Measurements from ENCODE around the gene STAU1. TPM values are rescaled to one million over a fixed set of nuclear protein-coding genes. Genes with fewer than 3 reads are reported as not detected.
A peak's percentile ranks its signal among the peaks of the same experiment; 100 is the strongest.

The STAU1 gene
- total RNA-seq (2014; rRNA removed; shearing (Covaris generic)) (49.1 and 59.4 TPM in 2 replicates), polyA plus RNA-seq (2016; fragmentation: Nextera tagmentation; extraction: Ambion mirVana) (76.2 and 78.2 TPM in 2 replicates)

GRCh38 chr20:49187851-49188641 lies at the start of gene STAU1:
Gene STAU1 (minus strand): TSS chr20:49188334. CDS start chr20:49166201, 22,133 bp downstream.
- peaks cover 47% of the 10 kb centered on the region for H3K79me2 ChIP-seq (ENCODE audit: insufficient read depth)
- in situ Hi-C loops (cut with MboI) = no loop called here

GRCh38 chr20:49237531-49237930 lies 49.4 kb upstream of the STAU1 start:
- no peaks in the 10 kb centered on the region for H3K9me3 ChIP-seq (ENCODE audit: low read depth)
- H3K79me2 ChIP-seq (ENCODE audit: insufficient read depth) = no peaks in the 10 kb centered on the region
- DNase-seq = no peak
- in situ Hi-C loops (cut with MboI) = no loop called here
- no peak overlapping the region for H2AFZ ChIP-seq
- peaks cover 36% of the 10 kb centered on the region; the same call in 1 of the 2 replicates for H3K36me3 ChIP-seq (ENCODE audit: low read depth)
- no peak overlapping the region for H3K4me3 ChIP-seq
- H3F3A ChIP-seq (ENCODE audit: insufficient read depth) = peaks cover 4% of the 10 kb centered on the region; the same call in 1 of the 2 replicates
- no peak overlapping the region for H3K27ac ChIP-seq
- H3K9ac ChIP-seq = no peak overlapping the region
- no peaks in the 10 kb centered on the region for H3K4me1 ChIP-seq (ENCODE audit: insufficient read depth)
- H3K4me2 ChIP-seq (ENCODE audit: unreplicated experiment) = no peak overlapping the region
- no peaks in the 10 kb centered on the region for H3K9me2 ChIP-seq (ENCODE audit: insufficient read depth)
- no peak for TF ChIP-seq EZH2phosphoT487 (IDR thresholded peaks at IDR 0.05; ENCODE audit: insufficient read depth, low read depth)
- TF ChIP-seq EZH2 (IDR thresholded peaks at IDR 0.05; ENCODE audit: insufficient read depth, poor library complexity, severe bottlenecking) = no peak
- 90 to 92% methylated on average over 4 of the region's 4 CpGs for WGBS, 2 experiments (ENCODE audit: low coverage in 1 of 2, low lambda C conversion rate in 2 of 2, missing lambda C conversion rate in 2 of 2)
- H4K20me1 ChIP-seq (ENCODE audit: insufficient read depth) = no peaks in the 10 kb centered on the region
- no peaks in the 10 kb centered on the region for H3K27me3 ChIP-seq (replicated peaks; ENCODE audit: insufficient read depth)

More at GRCh38 chr20:49187851-49188641, at the start of gene STAU1:
- H3K27me3 ChIP-seq (replicated peaks; ENCODE audit: insufficient read depth) = no peaks in the 10 kb centered on the region
- peak within 1 kb of the TSS; percentile 68 for H3K27ac ChIP-seq
- H2AFZ ChIP-seq = peak within 1 kb of the TSS; percentile 96
- peak; percentile 99 for DNase-seq
- no peaks in the 10 kb centered on the region for H3K9me2 ChIP-seq (ENCODE audit: insufficient read depth)
- peak within 1 kb of the TSS; percentile 74 for H3K4me3 ChIP-seq
- H3K36me3 ChIP-seq (ENCODE audit: low read depth) = no peaks in the 10 kb centered on the region
- H3K9ac ChIP-seq = peak within 1 kb of the TSS; percentile 78
- TF ChIP-seq EZH2 (IDR thresholded peaks at IDR 0.05; ENCODE audit: insufficient read depth, poor library complexity, severe bottlenecking) (no peak), EZH2phosphoT487 (IDR thresholded peaks at IDR 0.05; ENCODE audit: insufficient read depth, low read depth) (no peak)
- H3F3A ChIP-seq (ENCODE audit: insufficient read depth) = peaks cover 16% of the 10 kb centered on the region; the same call in 1 of the 2 replicates
- no peaks in the 10 kb centered on the region for H3K9me3 ChIP-seq (ENCODE audit: low read depth)
- 0 out of 2 replicates have a peak, but pooled peaks cover 7% of the 10 kb centered on the region for H3K4me1 ChIP-seq (ENCODE audit: insufficient read depth)
- 2 to 3% methylated on average over 24 to 66 of the region's 89 CpGs for WGBS, 2 experiments (ENCODE audit: low coverage in 1 of 2, low lambda C conversion rate in 2 of 2, missing lambda C conversion rate in 2 of 2)
- H3K4me2 ChIP-seq (ENCODE audit: unreplicated experiment) = peak within 1 kb of the TSS; percentile 86
- H4K20me1 ChIP-seq (ENCODE audit: insufficient read depth) = no peaks in the 10 kb centered on the region; the same call in 1 of the 2 replicates

GRCh38 chr20:49236301-49236700 lies 48.2 kb upstream of the STAU1 start:
- Histone ChIP-seq H3K27me3 (replicated peaks; ENCODE audit: insufficient read depth) (no peaks in the 10 kb centered on the region), H3K9ac (no peak overlapping the region), H4K20me1 (ENCODE audit: insufficient read depth) (no peaks in the 10 kb centered on the region), H3K79me2 (ENCODE audit: insufficient read depth) (no peaks in the 10 kb centered on the region), H3K9me3 (ENCODE audit: low read depth) (no peaks in the 10 kb centered on the region), H3K4me2 (ENCODE audit: unreplicated experiment) (no peak overlapping the region), H2AFZ (no peak overlapping the region), H3K27ac (no peak overlapping the region), H3F3A (ENCODE audit: insufficient read depth) (peaks cover 4% of the 10 kb centered on the region; the same call in 1 of the 2 replicates), H3K36me3 (ENCODE audit: low read depth) (peaks cover 26% of the 10 kb centered on the region; the same call in 1 of the 2 replicates), H3K4me1 (ENCODE audit: insufficient read depth) (no peaks in the 10 kb centered on the region), H3K4me3 (no peak overlapping the region), H3K9me2 (ENCODE audit: insufficient read depth) (no peaks in the 10 kb centered on the region)
- in situ Hi-C loops (cut with MboI) = no loop called here
- no peak for TF ChIP-seq EZH2 (IDR thresholded peaks at IDR 0.05; ENCODE audit: insufficient read depth, poor library complexity, severe bottlenecking)
- TF ChIP-seq EZH2phosphoT487 (IDR thresholded peaks at IDR 0.05; ENCODE audit: insufficient read depth, low read depth) = no peak
- 85 to 89% methylated on average over 9 of the region's 9 CpGs for WGBS, 2 experiments (ENCODE audit: low coverage in 1 of 2, low lambda C conversion rate in 2 of 2, missing lambda C conversion rate in 2 of 2)
- no peak for DNase-seq

- Histone ChIP-seq H3K27me3 (replicated peaks; ENCODE audit: insufficient read depth) (no peaks in the 10 kb centered on the region), H3F3A (ENCODE audit: insufficient read depth) (no peaks in the 10 kb centered on the region), H3K4me3 (no peak overlapping the region), H4K20me1 (ENCODE audit: insufficient read depth) (no peaks in the 10 kb centered on the region), H3K9me2 (ENCODE audit: insufficient read depth) (no peaks in the 10 kb centered on the region), H3K79me2 (ENCODE audit: insufficient read depth) (no peaks in the 10 kb centered on the region), H3K9me3 (ENCODE audit: low read depth) (no peaks in the 10 kb centered on the region), H2AFZ (no peak overlapping the region), H3K4me2 (ENCODE audit: unreplicated experiment) (no peak overlapping the region), H3K27ac (no peak overlapping the region), H3K36me3 (ENCODE audit: low read depth) (peaks cover 24% of the 10 kb centered on the region; the same call in 1 of the 2 replicates), H3K4me1 (ENCODE audit: insufficient read depth) (peaks cover 6% of the 10 kb centered on the region), H3K9ac (no peak overlapping the region)
- TF ChIP-seq EZH2 (IDR thresholded peaks at IDR 0.05; ENCODE audit: insufficient read depth, poor library complexity, severe bottlenecking) (no peak), EZH2phosphoT487 (IDR thresholded peaks at IDR 0.05; ENCODE audit: insufficient read depth, low read depth) (no peak)
- in situ Hi-C loops (cut with MboI) = no loop called here
- 81 to 85% methylated on average over 6 of the region's 6 CpGs for WGBS, 2 experiments (ENCODE audit: low coverage in 1 of 2, low lambda C conversion rate in 2 of 2, missing lambda C conversion rate in 2 of 2)
- no peak for DNase-seq
Measured at GRCh38 chr20:49234831-49235230, 46.7 kb upstream of the STAU1 start.

Data from GM23248 (cell line).